ENCODE data around the gene MLLT10.

MLLT10 gene

DNA sequence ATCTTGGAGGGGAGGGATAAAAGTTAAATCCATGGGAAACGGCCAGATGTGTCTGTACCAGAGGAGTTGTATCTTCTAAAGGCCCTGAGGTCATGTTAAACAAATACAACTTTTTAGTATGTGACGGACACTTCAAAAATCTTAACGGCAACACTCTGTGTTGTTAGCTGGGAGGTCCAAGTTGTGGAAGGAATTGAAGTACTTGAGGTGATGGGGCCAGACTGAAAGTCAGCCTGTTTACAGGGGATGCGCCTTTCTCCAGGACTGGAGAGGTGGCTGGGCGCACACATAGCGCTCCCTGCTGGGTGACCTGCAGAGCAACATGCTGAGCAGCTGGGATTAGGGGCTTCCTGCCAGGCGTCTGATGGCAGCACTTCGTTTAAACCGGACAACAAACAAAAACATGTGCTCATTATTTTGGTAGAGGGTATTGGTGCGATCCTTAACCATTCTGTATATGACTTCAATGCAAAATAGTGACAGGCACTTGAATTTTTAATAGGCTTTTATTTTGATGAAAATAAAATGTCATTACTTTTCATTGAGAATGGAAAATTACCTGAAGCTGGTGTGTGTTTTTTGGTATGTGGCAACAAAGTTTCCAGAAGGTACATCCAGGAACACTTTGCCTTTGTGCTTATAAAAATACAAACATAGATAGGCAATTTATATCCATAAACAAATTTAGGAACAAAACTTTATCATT, 198.2 kb downstream of the MLLT10 start:
- no peak for DNase-seq (ENCODE audit: low read depth in 2 of 2)

DNA sequence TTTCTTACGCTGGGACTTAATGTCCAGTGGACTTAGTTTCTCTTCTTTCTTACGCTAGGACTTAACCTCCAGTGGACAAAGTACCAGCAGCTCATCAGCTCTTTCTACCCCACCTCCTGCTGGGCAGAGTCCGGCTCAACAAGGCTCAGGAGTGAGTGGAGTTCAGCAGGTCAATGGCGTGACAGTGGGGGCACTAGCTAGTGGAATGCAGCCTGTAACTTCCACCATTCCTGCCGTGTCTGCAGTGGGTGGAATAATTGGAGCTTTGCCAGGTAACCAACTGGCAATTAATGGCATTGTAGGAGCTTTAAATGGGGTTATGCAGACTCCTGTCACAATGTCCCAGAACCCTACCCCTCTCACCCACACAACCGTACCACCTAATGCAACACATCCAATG, 199.7 kb downstream of the MLLT10 start:
- no peak for DNase-seq (ENCODE audit: low read depth in 2 of 2)

DNA sequence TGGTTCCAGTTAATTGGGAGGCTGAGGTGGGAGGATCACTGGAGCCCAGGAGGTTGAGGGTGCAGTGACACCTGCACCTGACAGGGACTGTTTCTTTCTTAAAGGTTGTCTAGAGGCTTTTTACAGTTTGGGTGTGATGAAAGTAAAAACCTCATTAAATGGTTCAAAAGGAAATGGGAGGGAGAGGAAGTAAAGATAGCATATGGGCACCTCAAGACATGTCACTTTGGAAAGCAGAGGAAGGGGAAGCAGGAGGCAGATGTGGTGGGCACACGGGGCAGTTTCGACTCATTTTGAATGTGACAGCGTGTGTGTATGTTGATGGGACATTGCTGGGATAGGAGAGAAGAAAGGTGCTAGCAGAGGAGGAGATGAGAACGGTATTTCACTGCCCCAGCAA, 203.1 kb downstream of the MLLT10 start:
- DNase-seq (ENCODE audit: low read depth in 2 of 2) = no peak

DNA sequence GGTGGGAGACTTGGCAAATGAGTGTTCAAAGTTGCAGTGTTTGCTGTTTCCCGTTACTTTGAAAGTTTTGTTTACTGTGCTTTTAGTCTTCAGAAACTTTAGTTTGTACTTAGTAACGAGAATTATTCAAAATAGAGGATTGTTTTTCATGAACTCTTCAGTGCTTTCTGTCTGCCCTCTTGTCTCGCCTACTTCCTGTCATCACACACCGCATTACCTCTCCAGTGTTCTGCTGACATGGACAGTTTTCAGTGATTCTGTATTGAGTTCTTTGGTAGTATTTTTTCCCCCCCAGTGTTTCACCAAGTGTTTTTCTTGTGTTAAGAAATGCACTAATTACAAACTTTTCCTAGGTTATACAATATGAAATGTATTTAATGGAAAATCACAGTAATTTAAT, 207.0 kb downstream of the MLLT10 start:
- DNase-seq (ENCODE audit: low read depth in 2 of 2) = no peak

DNA sequence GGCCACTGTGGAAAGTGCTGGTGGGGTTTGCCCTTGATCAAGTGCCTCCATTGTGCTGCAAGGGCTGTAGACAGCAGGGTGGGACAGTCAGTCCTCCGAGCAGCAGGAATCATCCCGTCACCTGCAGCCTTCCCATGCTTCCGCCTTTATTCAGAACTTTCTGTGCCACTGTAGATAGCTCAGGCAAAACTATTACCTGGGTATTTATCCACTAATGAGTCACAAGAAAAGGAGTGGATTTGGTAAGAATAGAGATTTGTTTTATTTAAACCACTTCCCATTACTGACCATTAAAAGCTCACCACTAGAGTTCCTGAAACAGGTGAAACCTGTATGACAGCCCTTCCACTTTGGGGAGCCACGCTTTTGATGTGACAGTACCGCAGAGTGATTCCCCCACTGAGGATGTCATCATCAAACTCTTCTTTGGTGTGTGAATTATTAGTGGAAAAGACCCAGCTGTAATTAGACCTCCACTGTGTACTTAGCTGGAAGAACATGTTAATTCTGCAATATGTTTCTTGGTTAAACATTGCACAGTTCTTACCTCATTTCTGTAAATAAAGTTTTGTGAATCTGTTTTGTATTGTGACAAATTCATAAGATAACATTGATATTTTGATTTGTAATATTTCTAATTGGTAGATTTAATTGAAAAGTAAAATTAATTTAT, 208.8 kb downstream of the MLLT10 start:
- no peak for DNase-seq (ENCODE audit: low read depth in 2 of 2)

DNA sequence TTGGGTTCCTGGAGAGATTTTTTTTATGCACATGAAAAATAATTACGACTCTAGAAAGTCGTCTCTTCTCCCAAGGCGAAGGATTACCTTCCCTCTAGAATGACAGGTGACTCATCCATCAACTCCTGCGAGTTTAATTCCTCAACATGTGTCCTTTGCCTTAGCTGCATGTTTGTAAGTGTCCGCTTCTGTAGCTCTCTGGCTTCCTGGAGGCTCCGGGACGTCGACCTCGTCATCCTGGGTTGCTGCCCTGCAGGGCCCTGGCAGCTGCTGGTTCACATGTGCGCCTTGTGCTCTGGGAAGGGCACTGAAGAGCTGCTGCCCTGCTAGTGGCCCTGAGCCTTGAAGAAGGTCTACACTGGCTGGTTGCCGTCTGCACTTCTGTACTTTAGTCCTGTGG, 210.2 kb downstream of the MLLT10 start:
- no peak for DNase-seq (ENCODE audit: low read depth in 2 of 2)

DNA sequence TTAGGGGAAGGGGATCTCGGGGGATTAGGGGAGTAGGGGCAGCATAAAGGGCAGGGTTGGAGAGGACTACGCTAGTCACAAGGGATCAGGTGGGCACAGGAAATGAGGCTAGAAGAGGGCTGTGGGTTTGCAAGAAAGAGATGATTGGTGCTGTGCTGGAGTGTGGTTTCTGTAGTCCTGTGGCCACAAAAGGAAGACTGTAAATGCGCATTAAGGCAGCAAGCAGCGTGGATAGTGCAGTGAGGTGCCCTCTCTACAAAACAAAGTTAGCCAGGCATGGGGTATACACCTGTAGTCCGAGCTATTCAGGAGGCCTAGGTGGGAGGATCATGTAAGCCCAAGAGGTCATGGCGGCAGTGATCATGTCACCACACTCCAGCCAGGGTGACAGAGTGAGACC, 212.1 kb downstream of the MLLT10 start:
- DNase-seq (ENCODE audit: low read depth in 2 of 2) = no peak

DNA sequence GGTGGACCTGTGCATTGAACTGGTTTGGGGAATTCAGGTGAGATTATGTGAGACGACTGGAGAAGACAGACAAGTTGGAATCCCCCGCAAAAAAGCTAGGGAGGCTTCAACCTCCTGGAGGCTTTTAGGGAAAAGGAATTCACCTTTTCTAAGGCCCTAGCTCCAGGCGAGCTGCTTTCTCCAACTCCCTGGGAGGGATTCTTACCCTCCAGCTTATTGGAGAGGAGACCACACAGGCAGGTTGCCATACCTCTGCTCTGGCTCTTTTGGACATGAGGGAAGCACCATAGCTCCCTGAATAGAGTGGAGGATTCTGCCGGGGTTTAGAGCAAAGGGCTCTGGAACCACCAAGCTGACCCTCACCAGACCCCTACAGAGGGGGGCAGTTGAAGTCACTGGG, 213.8 kb downstream of the MLLT10 start:
- DNase-seq (ENCODE audit: low read depth in 2 of 2) = no peak

DNA sequence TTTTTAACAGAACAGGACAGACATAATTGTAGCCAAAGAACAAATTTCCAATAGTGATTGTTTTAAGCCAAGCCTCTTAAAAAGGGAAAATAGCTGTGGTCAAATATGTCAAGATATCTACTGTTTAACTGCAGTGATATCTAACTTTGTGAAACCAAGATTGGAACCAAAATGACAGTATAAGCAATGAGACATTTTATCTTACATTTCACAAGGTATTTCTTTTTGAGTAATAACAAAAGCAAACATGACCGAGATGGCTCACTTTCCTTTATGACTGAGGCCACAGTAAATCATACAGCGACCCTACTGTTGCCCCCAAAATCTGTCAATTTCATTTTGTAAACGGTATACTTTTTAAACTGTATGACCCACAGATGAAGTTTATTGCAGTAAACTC, 215.8 kb downstream of the MLLT10 start:
- DNase-seq (ENCODE audit: low read depth in 2 of 2) = no peak

DNA sequence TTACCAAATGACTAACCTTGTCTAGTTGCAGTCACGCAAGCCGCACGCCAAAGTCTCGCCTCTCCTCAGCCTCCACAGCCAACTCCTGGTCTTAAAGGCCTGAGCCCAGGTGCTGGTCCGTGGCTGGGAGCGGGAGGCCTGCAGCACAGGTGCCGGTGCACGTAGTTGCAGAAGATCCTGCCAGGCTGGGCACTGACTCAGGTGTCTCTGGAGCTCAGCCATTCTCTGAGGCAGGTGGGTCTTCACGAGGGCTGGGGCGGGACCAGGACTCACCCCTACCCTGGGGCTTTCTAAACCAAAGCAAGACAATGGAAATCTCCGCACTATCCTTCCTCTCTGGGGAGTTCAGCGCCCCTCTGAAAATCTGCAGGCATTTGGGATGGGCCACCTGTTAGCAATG, 216.4 kb downstream of the MLLT10 start:
- DNase-seq (ENCODE audit: low read depth in 2 of 2) = no peak

DNA sequence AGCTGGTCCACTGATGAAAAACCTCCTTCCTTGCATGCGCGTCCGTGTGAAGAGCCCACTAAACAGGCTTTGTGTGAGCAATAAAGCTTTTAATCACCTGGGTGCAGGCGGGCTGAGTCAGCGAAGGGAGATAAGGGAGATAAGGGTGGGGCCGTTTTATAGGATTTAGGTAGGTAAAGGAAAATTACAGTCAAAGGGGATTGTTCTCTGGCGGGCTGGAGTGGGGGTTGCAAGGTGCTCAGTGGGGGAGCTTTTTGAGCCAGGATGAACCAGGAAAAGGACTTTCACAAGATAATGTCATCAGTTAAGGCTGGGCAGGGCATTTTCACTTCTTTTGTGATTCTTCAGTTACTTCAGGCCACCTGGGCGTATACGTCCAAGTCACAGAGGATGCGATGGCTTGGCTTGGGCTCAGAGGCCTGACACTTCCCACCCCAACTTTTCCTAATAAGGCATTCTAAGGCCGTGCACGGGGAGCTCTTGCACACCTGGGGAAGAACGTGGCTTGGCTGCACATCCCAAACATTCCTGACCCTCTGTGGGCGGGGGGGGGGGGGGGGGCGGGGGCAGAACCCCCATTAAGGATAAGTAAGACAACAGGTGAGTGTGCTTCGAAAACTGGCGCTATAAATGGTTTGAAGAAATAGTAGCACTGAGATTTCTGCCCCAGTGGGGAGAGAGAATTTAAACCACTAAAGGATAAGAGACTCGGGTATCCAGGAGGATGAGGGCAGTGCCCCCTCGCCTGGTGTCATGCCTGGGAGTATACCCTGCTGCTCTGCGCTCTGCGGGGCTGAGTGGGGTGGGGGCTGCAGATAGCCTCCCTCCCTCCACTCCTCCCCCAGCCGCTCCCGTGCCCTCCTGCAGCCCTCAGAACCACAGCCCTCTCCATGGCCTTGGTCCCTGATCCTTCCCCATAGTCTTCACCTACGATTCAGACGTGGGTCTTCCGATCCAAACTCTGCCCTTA, 217.6 kb downstream of the MLLT10 start:
- no peak for DNase-seq (ENCODE audit: low read depth in 2 of 2)

DNA sequence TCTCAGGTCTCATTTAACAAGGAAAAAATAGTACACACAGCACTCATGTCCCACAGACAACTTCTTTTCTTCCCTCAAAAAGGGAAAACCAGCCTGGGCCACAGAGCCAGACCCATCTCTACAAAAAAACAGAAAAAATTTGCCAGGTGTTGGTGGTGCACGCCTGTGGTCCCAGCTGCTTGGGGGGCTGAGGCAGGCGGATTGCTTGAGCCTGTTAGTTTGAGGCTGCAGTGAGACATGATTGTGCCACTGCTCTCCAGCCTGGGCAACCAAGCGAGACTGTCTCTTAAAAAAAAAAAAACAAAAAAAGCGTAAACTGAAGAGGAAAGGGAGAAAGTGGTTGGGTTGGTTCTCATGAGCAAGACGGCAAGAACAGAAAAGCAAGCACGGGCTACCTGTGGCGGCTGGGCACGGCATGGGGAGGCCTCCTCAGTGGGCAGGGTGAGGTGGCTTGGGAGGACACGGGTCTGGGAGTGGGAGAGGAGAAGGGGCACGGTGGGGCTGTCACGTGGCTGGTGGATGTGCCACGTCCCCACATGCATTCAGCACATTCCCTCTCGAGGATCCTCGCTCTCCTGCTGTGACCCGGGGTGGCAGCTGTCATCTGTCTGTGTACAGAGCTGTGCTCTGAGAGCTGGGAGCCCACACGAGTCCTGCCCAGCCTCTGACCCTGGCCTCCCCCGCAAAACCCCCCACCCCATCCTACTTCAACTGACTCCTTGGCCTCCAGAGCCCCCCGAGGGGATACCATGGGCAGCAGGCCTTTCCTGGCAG, 219.7 kb downstream of the MLLT10 start:
- no peak for DNase-seq (ENCODE audit: low read depth in 2 of 2)

DNA sequence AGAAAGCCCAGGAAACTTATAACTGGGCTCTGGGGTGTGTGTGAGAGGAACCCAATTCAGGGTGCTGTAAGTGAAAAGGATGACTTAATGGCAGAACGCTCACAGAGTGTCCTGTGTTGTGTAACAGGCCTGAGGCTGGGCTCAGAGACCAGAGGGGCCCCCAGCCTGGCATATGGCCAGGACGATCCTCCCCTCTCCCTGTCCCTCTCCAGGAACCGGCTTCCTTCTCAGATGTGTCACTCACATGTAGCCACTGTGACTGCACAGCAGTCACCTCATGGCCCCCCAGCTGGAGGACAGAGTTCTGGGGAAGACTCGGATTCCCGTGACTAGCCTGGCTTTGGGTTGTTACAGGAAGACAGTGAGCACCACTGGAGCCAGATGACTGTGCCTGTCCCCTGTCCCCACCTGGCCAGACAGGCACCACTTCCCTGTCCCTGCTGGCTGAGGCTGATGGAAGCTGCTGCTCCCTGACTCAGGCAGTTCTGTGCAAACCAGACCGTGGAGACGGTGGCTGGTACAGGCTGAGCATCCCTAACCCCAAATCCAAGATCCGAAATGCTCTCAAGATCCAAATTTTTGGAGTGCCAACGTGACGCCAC, 220.5 kb downstream of the MLLT10 start:
- DNase-seq (ENCODE audit: low read depth in 2 of 2) = no peak

DNA sequence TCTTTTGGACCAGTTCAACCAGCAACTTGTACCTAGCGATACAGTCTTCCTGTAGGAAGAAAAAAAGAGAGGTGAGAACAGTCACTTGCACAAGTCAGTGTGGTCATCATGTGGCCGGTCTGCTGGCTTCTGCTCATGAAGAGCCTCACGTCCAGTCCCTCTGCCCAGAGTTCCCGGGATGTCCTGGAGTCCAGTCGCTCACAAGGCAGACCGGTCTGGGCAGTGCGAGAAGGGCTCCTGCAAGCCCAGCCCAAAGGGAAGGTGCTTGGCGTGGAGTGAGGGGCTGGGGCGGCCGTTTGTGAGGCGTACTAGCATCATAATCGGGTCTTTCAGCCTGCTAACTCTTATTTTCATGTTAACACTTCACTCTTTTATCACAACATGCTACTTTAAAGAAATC, 222.7 kb downstream of the MLLT10 start:
- no peak for DNase-seq (ENCODE audit: low read depth in 2 of 2)

DNA sequence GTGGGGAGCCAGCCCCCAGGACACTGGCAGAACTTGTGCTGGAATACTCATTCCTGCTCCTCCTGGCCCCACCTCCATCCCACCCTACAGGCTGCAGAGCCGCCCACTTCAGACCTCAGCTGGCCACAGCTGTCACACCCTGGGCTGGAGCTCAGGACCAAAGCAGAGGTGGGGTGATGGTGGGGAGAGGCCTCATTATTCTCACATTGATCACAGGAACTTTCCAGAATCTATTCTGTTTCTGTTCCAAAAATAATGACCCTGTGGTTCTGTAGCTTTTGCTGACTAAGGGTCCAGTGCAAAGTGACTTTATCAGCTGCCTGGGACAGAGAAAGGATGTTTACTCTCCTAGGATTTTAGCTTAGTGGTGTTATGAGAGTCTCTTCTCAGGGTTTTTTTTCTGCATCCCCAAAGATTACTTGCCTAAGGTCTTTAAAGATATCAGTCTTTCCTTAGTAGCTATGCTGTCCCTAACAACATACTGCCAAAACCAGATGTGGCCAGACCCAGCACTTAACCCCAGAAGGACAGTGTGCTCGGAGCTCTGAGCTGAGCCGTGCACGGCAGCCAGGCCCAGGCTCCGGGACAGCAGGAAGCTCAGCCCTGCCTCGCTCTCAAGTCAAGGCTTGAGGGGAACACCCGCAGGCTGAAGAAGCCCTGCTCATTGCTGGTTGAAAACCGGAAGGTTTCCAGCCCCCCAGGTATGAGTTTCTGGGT, 223.3 kb downstream of the MLLT10 start:
- no peak for DNase-seq (ENCODE audit: low read depth in 2 of 2)

DNA sequence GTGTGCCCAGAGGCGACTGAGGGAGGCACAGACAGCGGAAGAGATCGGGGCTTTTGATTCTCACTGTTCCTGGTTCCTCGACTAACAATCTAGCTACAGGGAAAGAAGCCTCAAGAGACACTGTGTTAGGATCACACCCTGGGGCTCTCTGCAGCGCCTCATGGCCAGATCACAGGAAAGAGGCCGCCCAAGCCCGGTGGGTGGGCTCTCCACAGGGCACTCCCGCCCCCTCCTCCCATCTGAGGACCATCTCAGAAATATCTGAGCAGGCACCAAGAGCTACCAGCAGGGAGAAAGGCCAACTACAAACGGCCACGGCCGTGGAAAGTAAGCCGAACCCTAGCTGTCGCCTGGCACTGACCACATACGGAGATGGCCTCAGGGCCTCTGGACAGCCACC, 224.2 kb downstream of the MLLT10 start:
- no peak for DNase-seq (ENCODE audit: low read depth in 2 of 2)

DNA sequence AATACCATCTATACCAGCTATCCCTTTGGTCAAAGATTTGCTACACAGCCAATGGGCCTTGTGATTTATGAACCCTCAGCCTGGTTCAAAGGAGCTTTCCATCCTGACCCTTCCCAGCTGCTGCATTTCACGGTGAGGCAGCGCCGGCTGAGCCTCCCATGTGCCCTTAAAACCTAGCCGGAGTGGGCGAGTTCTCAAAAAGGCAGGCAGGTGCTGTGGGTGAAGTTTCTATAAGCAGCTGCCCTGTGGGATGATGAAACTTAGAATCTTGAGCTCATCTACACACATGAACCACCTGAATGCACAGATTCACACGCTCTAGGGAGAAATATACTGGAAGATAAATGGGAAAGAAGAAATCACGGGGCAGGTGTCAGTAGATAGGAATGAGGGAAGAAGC, 224.7 kb downstream of the MLLT10 start:
- DNase-seq (ENCODE audit: low read depth in 2 of 2) = no peak

DNA sequence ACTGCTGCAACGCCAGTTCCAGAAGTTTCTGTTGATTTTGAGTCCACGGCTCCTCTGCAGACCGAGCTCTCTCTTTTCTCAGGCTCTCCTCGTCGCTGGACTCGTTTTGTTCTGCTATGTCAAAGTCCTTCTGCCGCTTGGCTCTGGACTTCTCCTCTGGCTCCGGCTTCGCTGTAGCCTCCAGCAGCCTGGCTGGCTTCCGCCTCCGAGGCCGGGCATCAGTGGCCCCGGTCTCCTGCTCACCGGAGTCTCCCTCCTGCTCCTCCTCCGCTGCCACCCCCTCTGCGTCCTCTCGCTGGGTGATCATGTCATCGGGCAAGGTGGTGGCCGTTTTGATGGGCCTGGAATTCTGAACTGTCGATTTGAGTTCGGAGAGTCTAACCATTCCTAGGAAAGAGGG, 225.2 kb downstream of the MLLT10 start:
- no peak for DNase-seq (ENCODE audit: low read depth in 2 of 2)

DNA sequence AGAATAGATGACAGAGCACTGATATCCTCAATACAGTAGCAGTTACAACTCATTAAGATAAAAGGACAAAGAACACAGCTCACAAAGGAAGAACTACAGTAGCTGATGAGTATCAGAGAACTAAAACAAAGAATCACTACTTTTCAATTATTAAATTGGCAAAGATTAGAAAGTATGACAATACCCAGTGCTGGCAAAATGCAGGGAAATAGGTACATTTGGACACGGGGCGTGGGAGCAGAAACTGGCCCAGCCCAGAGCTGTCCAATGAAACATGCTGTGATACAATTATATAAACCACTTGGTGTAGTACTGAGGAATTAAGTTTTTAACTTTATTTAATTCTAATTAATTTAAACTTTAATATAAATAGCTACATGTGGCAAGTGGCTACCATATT, 226.3 kb downstream of the MLLT10 start:
- DNase-seq (ENCODE audit: low read depth in 2 of 2) = no peak

DNA sequence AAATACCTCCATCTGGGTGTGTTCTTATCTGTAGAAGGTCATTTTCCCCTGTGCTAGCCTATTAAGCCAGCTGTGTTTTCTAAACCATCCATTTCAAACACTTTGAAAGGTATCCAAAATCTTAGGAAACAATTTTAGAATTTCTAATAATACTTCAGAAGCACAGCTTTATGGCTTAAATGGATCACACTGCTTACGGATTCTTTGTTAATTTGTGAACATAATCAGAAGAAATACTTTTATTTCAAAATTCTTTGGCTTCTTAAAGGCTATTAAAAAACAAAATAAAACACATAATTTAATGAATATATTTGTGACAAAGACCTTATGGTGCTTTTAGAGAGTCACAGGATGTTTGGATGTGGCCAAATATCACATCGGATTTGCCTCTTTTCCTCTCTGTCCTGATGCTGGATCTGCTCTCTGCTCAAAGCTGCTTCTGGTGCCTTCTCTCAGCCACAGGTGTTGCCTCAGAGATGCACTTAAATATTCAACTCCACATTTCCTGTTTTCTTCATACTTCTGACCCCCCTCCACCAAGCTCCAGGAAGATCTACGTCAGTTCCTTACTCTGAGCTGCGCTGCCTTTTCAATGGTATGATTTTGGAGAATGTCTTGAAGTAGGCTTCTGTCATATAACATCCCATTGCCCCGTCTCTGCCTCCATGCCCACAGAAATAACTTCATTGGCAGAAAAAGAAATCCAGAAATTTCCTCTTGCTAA, 230.6 kb downstream of the MLLT10 start:
- DNase-seq (ENCODE audit: low read depth in 2 of 2) = no peak

Data from stimulated activated CD4-positive, alpha-beta T cell treated with anti-CD3 and anti-CD28 coated beads, Interleukin-4, amount 100 ng/mL, for 48 hours (primary cell).